ENCODE results near the gene SAP30BP.

DNA sequence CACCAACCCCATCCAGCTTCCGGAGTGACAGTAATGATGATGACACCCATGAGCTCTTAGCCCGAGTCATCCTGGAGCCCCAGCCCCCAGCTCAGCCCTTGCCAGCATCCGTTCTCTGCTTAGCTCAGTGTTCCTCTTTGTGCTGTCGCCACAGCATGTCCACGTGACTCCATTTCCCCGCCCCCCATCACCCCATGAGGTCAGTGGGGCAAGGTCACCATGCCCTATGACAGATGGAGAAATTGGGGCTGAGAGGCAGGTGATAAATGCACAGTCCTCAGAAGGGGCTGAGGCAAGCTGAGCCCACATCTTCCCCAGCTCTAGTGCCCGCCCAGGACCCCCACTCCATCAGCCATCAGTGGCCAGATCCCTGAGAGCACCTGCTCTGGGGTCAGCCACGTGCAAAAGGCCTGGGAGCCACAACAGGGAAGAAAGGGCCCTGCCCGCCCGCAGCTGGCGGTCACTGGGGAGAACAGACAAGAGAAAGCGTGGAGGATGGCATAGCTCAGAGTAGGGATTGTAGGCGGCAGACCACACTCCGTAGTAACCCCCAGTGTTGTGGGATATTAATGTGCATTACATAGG lies 71.2 kb downstream of the SAP30BP start:
- no peak for TF ChIP-seq TCF7L2 (IDR thresholded peaks at IDR 0.05; ENCODE audit: borderline replicate concordance, extremely low read depth, insufficient read depth, insufficient read length)
- TF ChIP-seq SP1 (IDR thresholded peaks at IDR 0.05; ENCODE audit: low read depth) = no peak
- no peak for TF ChIP-seq JUND (IDR thresholded peaks at IDR 0.05)
- TF ChIP-seq, protein P1, sequence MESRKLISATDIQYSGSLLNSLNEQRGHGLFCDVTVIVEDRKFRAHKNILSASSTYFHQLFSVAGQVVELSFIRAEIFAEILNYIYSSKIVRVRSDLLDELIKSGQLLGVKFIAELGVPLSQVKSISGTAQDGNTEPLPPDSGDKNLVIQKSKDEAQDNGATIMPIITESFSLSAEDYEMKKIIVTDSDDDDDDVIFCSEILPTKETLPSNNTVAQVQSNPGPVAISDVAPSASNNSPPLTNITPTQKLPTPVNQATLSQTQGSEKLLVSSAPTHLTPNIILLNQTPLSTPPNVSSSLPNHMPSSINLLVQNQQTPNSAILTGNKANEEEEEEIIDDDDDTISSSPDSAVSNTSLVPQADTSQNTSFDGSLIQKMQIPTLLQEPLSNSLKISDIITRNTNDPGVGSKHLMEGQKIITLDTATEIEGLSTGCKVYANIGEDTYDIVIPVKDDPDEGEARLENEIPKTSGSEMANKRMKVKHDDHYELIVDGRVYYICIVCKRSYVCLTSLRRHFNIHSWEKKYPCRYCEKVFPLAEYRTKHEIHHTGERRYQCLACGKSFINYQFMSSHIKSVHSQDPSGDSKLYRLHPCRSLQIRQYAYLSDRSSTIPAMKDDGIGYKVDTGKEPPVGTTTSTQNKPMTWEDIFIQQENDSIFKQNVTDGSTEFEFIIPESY (IDR thresholded peaks at IDR 0.05; ENCODE audit: extremely low read depth, insufficient replicate concordance, low read length) = no peak
